Body of pancreas (tissue), 4 donors: ENCODE data around the gene CDV3. TPM values are rescaled to one million over a fixed set of nuclear protein-coding genes. Genes with fewer than 3 reads are reported as not detected.

Experiments
- ATAC-seq: fragments of 150-250 bp; one replicate; pipeline ENCODE4 v1.9.1; 2016
- DNase-seq, 4 donors: peaks; one replicate each; pipeline ENCODE4 v3.0.0-alpha.2; 2019
- H3K27ac ChIP-seq, 4 donors: fragments of 200-600 bp; sonication (generic); 1 replicate in 3 of 4; 2 replicates in 1 of 4; pipeline versions ENCODE4 v1.5.1 to v1.6.1; 2016 to 2019; ENCODE audit warnings: mild to moderate bottlenecking in 1 of 4, mixed read lengths in 1 of 4, moderate library complexity in 1 of 4
- H3K27me3 ChIP-seq, 2 donors: fragments of 200-600 bp; sonication (generic); one replicate each; pipeline ENCODE4 v1.6.0; 2016; ENCODE audit warnings: mild to moderate bottlenecking in 1 of 2
- H3K36me3 ChIP-seq, 2 donors: fragments of 200-600 bp; sonication (generic); replicated peaks in 1 of 2; 2 replicates each; pipeline ENCODE4 v1.5.1; 2016; ENCODE audit warnings: low read depth in 2 of 2; ENCODE audit not compliant: insufficient read depth in 1 of 2
- H3K4me1 ChIP-seq: fragments of 200-600 bp; sonication (generic); one replicate; pipeline ENCODE4 v1.6.0; 2016
- H3K4me3 ChIP-seq, 2 donors: fragments of 200-600 bp; sonication (generic); 1 replicate in 1 of 2; 2 replicates in 1 of 2; pipeline ENCODE4 v1.5.1; 2016 to 2019
- H3K9me3 ChIP-seq, 3 donors: fragments of 200-600 bp; sonication (generic); 1 replicate in 2 of 3; 2 replicates in 1 of 3; pipeline ENCODE4 v1.5.1; 2016
- CTCF ChIP-seq, 7 experiments: fragments of 450-650 bp in 4 of 7; fragments of 200-600 bp in 3 of 7; sonication (generic) in 3 of 7; IDR thresholded peaks; one replicate each; pipeline ENCODE4 v1.5.1; 2016 to 2019; ENCODE audit warnings: antibody characterized with exemption in 7 of 7
- POLR2A ChIP-seq, 3 donors: fragments of 450-650 bp; IDR thresholded peaks; one replicate each; pipeline ENCODE4 v1.6.1; 2016; ENCODE audit warnings: antibody characterized with exemption in 3 of 3, mild to moderate bottlenecking in 2 of 3
- WGBS, 2 donors: methylation state at CpG; one replicate each; pipeline ENCODE4 v1.1.5; 2017; 5-methylcytosine and 5-hydroxymethylcytosine counted together
- intact Hi-C: fragments of 100-400 bp; cut with DNase I; formaldehyde crosslinking; loops from one replicate; pipeline ENCODE4 v1.15.1; 2023
- total RNA-seq, 2 donors: library from RNA; depleted of rRNA; stranded (reverse); fragments of >200 nt; gene quantifications; one replicate each; pipeline ENCODE4 v1.1.0, GENCODE V29; 2016

The CDV3 gene
- total RNA-seq, 2 donors from 2014 or later = 67.6 to 70.3 TPM

- Histone ChIP-seq H3K4me3 (peak overlapping the region in 1 of 2 donors; percentile 3), H3K36me3 (peaks cover 0 to 10% of the 10 kb centered on the region in 2 donors), H3K9me3 (no peaks in the 10 kb centered on the region), H3K4me1 (peaks cover 53% of the 10 kb centered on the region), H3K27ac (peak overlapping the region in 3 of 4 donors; percentile 51 to 98 (median 95)), H3K27me3 (no peaks in the 10 kb centered on the region)
- 3 to 13% methylated on average over 3 of the region's 3 CpGs for WGBS, 2 donors
- ATAC-seq (no peak), DNase-seq (no peak)
- intact Hi-C loops = no loop called here
- TF ChIP-seq POLR2A (IDR thresholded peaks at IDR 0.05) = peak in 1 of 3 donors; percentile 15
- TF ChIP-seq CTCF (IDR thresholded peaks at IDR 0.05) = no peak
Observed at GRCh38 chr3:133576169-133576568, 2.7 kb downstream of the CDV3 start.

- Histone ChIP-seq H3K4me1 (peaks cover 41% of the 10 kb centered on the region), H3K27ac (peak overlapping the region in 1 of 4 donors; percentile 16), H3K9me3 (no peaks in the 10 kb centered on the region), H3K27me3 (no peaks in the 10 kb centered on the region), H3K4me3 (no peak overlapping the region), H3K36me3 (peaks cover 0 to 12% of the 10 kb centered on the region in 2 donors)
- intact Hi-C loops = no loop called here
- 8 to 9% methylated on average over 1 of the region's 1 CpG for WGBS, 2 donors
- DNase-seq (peak in 1 of 4 donors; percentile 15), ATAC-seq (no peak)
- no peak for TF ChIP-seq POLR2A (IDR thresholded peaks at IDR 0.05)
- TF ChIP-seq CTCF (IDR thresholded peaks at IDR 0.05) = peak in 6 of 7 experiments; percentile 40 to 60 (median 57)
Observed at GRCh38 chr3:133578548-133579191, 5.2 kb downstream of the CDV3 start.

GRCh38 chr3:133583396-133583795 is 9.9 kb downstream of the CDV3 start:
- H3K27ac ChIP-seq = no peak overlapping the region
- no peaks in the 10 kb centered on the region for H3K9me3 ChIP-seq
- DNase-seq (no peak), ATAC-seq (no peak)
- peaks cover 23 to 37% of the 10 kb centered on the region in 2 donors for H3K36me3 ChIP-seq
- no peak for TF ChIP-seq POLR2A (IDR thresholded peaks at IDR 0.05)
- TF ChIP-seq CTCF (IDR thresholded peaks at IDR 0.05) = no peak
- no peak overlapping the region for H3K4me3 ChIP-seq
- peaks cover 8% of the 10 kb centered on the region for H3K4me1 ChIP-seq
- 87 to 91% methylated on average over 6 of the region's 6 CpGs for WGBS, 2 donors
- intact Hi-C loops = loop anchor here (10.0 kb wide), 1 partner anchor 119 kb away; no protein-coding TSS in a partner anchor
- no peaks in the 10 kb centered on the region for H3K27me3 ChIP-seq

- ATAC-seq (no peak), DNase-seq (no peak)
- Histone ChIP-seq H3K36me3 (peaks cover 23 to 30% of the 10 kb centered on the region in 2 donors), H3K27me3 (no peaks in the 10 kb centered on the region), H3K4me3 (no peak overlapping the region), H3K4me1 (no peaks in the 10 kb centered on the region), H3K9me3 (no peaks in the 10 kb centered on the region), H3K27ac (peak overlapping the region in 1 of 4 donors; percentile 9)
- WGBS, 2 donors = 71 to 85% methylated on average over 4 of the region's 4 CpGs
- intact Hi-C loops = loop anchor here (10.0 kb wide), 1 partner anchor 123 kb away; no protein-coding TSS in a partner anchor
- TF ChIP-seq POLR2A (IDR thresholded peaks at IDR 0.05) = no peak
- no peak for TF ChIP-seq CTCF (IDR thresholded peaks at IDR 0.05)
Observed at GRCh38 chr3:133588035-133588434, 14.5 kb downstream of the CDV3 start.
